HG03575 (cell line): ENCODE results near the gene RAB44.

ENCODE experiments used
- ATAC-seq: cut with Tn5 transposase; IDR thresholded peaks from one replicate; pipeline ENCODE4 v1.9.1; 2021; ENCODE audit not compliant: unreplicated experiment, insufficient number of reproducible peaks, low FRiP score; ENCODE audit errors: extremely low read depth

The RAB44 gene

DNA sequence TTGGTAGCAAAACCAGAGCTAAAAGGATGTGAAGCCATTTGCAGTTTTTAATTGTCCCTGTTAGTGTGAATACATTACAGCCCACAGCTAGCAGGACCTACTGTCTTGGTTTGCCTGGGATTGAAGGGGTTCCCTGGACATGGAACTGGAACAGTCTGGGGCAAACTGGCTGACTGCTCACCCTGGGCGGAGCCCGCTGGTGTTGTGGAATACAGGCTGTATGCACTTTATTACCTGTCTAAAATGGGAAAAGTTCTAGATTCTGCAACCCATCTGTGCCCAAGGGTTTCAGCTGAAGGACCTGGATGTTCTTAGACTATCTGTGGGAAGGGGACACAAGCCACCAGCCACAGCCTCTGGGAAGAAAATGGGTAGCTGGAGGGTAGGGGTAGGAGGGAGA, 31.3 kb upstream of the RAB44 start:
- no peak for ATAC-seq

DNA sequence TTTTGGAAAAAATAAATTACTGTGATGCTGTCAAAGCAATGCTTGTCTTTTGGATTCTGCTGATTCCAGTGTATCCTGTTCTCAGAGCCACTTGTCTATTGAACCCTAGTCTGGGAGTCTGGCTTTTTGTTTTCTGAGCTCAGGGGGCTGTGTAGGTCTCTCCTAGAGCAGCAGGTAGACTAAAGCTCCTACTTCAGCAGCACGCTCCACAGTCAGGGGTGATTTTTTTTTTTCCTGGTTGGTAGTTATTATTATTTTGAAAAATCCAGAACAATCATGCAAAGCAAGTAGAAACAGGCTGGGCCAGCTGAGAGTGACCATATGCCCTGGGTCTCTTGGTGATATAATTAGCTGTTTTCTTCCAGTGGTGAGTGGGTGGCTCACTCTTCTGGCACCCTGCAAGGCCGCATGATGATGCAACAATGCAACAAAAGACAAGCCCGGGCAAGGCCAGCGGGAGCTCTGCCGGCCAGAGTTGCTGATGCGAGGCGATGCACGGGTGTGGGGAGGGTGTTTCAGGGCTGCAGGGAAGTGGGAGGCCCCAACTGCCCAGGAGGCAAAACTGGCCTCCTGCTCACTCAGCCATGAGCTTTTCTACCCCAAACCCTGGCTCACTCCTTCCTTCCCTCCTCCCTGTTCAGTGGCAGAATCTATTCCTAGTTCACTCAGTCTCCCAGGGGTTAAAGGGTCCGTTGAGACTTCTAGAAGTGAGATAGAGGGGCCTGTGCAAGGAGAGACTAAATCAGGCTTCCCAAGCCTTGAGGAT, 30.6 kb upstream of the RAB44 start:
- ATAC-seq, result no peak

DNA sequence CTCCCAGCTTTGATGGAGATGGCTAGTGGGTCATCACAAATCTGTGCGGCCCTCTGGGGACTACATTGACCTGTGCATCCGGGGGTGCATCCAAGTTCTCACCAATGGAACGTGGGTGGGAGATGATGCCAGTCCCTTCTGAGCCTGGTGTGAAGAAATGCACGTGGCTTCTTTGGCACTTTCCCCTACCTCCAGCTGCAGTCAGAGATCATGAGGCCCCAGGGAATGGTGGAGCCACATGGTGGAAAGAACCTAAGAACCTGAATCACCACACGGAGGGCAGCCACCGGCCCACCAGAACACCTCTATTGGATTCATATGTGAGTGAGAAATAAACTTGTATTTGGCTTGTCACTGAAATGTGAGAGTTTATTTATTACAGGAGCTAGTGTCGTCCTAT, 29.0 kb upstream of the RAB44 start:
- no peak for ATAC-seq

DNA sequence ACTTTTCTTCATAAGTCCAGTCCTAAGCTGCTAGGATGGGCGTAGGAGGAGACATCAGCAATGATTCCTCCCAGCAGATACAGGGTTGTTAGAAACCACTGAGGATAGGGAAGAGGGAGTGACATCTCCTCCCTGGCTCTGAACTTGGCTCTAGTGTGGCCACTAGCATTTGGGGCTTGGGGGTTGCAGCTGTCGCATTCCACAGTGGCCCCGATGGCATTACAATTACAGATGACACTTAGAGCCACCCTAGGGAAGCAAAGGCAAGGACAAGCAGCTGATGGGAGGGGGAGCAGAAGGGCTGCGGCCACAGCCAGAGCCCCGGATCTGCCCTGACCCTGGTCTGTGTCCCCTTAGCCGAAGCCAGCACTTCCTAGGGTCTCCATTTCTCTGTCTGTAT, 28.6 kb upstream of the RAB44 start:
- ATAC-seq, result no peak

DNA sequence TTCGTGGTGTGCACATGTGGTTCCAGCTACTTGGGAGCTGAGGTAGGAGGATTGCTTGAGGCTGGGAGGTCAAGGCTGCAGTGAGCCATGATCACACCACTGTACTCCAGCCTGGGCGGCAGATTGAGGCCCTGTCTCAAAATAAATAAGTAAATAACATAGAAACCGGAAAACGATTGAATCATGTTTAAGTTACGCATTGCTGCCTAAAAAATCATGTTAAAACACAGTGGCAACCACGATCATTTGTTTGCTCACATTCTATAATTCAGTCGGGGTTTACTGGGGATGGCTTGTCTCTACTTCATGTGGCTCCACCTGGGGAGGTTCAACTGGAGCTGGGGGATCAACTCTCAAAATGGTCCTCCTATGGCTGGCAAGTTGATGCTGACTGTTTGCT, 27.4 kb upstream of the RAB44 start:
- no peak for ATAC-seq

DNA sequence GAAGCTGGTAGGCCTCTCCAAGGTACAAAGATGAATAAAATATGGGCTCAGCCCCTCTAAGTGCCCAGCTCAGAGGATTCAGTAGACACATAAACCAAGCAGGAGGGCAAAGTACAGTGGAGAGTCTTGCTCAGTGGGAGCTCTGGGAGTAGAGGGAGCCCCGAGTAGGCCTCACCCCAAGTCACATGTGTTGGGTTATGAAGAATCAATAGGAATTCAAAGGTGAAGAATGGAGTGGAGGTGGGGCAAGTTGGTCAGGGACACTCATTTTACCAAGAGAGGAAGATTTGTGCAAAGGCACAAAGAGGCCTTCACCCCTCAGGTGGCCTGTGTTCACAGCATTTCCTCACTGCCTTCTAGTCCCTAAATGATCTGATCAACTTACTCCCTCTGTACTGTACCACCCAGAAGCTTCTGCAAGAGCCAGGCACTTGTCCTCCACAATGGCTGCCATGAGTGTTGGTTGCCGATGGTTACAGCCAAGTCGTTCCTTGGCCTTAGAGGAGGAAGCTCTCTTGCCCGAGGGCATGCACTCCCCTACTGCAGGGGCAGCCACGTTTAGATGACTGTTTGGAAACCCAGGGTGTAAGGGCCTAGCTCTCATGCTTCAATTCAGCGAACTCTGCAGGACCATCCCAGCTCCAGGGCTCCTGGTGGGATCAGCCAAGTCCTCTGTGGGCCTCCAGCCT, 25.8 kb upstream of the RAB44 start:
- ATAC-seq, result no peak

DNA sequence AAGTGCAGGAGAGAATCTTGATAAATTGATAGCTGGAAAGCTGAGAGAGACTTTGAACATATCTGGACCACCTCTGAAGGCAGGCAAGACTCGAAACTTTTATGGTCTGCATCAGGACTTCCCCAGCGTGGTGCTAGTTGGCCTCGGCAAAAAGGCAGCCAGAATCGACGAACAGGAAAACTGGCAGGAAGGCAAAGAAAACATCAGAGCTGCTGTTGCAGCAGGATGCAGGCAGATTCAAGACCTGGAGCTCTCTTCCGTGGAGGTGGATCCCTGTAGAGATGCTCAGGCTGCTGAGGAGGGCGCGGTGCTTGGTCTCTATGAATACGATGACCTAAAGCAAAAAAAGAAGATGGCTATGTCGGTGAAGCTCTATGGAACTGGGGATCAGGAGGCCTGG, 23.7 kb upstream of the RAB44 start:
- no peak for ATAC-seq

DNA sequence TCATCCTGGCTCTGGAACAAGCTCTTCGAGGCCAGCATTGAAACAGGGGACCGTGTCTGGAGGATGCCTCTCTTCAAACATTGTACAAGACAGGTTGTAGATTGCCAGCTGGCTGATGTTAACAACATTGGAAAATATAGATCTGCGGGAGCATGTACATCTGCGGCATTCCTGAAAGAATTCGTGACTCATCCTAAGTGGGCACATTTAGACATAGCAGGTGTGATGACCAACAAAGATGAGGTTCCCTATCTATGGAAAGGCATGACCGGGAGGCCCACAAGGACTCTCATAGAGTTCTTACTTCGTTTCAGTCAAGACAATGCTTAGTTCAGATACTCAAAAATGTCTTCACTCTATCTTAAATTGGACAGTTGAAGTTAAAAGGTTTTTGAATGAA, 22.7 kb upstream of the RAB44 start:
- ATAC-seq, result no peak

DNA sequence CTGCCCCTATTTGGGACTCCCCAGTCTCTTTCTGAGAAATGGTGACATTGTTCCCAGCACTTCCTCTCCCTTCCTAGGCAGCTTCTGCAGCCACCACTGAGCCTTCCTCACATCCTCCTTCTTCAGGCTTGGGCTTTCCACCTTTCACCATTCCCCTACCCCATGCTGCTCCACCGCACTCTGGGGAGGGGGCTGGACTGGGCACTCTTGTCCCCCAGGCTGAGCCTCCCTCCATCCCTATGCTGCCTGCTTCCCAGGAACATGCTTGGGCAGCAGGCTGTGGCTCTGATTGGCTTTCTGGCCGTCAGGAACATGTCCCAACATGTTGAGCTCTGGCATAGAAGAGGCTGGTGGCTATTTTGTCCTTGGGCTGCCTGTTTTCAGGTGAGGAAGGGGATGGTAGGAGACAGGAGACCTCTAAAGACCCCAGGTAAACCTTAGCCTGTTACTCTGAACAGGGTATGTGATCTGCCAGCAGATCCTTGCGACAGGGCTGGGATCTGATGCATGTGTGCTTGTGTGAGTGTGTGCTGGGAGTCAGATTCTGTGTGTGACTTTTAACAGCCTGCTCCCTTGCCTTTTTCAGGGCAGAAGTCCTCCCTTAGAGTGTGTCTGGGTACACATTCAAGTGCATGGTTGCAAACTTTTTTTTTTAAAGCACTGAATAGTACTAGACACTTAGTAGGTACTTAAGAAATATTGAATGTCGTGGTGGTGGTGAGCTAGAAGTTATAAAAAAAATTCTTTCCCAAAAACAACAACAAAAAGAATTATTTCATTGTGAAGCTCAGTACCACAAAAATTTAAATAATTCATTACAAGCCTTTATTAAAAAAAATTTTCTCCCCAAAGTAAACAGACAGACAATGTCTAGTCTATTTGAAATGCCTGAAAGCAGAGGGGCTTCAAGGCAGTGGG, 21.2 kb upstream of the RAB44 start:
- ATAC-seq, result no peak

DNA sequence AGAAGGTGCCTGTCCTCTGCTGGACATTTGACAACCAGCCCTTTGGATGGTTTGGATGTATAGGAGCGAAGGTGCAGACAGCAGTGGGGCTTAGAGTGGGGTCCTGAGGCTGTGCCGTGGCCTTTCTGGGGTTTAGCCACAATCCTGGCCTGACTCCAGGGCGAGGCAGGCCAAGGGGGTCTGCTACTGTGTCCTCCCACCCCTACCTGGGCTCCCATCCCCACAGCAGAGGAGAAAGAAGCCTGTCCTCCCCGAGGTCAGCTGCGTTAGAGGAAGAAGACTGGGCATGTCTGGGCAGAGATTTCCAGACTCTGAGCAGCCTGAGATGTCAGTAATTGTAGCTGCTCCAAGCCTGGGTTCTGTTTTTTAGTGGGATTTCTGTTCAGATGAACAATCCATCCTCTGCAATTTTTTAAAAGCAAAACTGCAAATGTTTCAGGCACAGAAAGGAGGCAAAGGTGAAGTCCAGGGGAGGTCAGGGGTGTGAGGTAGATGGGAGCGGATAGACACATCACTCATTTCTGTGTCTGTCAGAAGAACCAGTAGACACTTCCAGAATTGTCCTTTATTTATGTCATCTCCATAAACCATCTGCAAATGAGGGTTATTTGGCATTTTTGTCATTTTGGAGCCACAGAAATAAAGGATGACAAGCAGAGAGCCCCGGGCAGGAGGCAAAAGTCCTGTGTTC, 20.4 kb upstream of the RAB44 start:
- ATAC-seq, result no peak

DNA sequence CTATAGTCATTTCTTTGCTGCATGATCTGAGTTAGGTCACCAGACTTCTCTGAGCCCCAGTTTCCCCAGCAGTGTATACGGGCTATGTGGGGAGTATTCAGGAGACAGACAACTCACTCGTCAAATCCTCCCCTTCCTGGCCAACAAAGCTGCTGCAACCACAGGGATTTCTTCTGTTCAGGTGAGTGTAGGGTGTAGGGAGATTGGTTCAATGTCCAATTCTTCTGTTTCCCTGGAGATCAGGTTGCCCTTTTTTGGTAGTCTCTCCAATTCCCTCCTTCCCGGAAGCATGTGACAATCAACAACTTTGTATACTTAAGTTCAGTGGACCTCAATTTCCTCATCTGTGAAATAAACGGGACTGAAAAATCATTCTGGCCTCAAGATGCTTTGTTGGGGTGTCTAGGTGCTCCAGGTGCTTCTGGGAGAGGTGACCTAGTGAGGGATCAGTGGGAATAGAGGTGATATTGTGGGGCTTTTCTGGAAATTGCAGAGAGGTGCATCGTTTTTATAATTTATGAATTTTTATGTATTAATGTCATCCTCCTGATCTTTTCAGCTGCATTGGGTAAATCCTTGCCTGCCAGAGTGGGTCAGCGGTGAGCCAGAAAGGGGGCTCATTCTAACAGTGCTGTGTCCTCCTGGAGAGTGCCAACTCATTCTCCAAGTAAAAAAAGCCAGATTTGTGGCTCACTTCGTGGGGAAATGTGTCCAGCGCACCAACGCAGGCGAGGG, 19.7 kb upstream of the RAB44 start:
- ATAC-seq, result no peak

DNA sequence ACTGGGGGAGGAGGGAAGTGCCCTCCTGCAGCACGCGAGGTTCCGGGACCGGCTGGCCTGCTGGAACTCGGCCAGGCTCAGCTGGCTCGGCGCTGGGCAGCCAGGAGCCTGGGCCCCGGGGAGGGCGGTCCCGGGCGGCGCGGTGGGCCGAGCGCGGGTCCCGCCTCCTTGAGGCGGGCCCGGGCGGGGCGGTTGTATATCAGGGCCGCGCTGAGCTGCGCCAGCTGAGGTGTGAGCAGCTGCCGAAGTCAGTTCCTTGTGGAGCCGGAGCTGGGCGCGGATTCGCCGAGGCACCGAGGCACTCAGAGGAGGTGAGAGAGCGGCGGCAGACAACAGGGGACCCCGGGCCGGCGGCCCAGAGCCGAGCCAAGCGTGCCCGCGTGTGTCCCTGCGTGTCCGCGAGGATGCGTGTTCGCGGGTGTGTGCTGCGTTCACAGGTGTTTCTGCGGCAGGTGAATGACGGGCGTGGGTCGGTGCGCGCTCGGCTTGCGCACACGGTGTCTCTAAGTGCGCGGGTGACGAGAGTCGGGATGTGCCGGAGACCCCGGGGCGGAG, 19.1 kb upstream of the RAB44 start, which contains the start of gene CDKN1A:
TSS of gene CDKN1A (plus strand) at position 227 of the 555 bp plus-strand sequence. CDS start 5,388 bp downstream, outside the sequence.
- ATAC-seq, result no peak

DNA sequence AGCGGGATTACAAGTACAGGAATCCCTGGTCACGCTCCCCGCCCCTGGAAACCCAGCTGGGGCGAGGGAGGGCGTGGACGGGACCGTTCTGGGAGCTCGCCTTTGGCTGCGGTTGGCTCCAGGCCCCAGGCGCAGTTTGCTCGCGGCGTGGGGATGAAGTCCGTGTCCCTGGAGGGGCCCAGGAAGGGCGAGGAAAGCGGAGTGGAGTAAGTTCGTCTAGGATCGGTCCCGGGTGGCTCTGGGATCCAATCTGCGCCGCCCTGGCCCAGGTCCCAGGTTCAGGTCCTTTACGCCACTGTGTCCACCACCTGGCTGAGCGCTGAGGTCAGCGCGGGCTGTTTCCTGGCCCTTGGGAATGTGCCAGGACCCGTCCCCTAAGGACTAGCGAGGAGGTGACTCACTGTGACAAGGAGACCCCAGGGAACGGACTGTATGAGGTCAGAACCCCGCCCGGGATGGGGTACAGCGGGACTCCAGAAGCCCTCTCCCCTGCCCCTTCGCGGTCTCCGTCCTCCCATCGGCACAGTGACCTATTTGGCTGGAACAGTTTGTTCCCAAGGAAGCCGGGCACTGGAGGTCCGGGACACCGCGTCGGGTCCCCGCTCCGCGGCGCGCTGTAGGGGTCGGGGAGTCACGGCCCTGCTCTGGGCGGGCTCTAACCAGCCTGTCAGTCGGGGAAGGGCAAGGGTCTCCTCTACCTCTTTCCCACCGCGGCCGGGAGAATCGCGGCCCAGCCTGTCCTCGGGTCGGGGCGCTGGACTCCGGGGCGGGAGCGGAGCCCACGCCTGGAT, 18.4 kb upstream of the RAB44 start:
- no peak for ATAC-seq

DNA sequence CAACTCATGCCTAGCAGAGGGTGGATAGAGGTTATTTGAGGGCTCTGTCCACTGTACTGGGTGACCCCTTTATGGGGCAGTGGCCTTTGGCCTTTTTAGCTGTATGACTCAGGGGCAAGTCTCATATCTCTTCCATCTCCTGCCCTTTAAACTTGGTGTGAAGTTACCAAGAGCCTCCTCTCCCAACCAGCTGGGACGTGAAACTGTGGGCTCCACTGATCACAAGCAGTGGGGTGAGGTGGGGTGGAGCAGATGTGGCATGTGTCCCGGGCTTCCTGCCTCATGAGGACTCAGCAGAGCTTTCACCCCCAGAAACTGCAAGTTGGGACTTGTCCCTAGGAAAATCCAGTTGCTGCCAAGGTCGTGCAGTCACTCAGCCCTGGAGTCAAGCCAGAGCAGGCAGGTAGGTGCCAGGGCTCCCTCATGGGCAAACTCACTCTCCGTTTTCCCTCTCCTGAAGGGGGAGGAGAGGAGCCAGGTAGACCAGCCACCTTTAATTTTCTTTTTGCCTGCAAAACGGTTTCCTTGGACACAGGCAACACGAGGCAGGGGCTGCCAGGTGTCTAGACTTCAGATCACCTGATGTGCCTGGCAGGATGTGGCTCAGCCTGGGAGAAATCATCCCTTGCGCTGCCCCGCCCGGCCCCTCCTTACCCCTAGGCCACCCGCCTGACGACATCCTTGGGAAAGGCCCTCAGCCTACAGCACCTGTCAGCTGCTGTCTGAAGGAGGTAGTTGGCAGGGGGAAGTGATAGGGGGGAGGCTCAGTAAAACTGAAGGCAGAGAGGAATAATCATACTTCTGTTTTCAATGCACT, 15.1 kb upstream of the RAB44 start:
- ATAC-seq, result no peak

DNA sequence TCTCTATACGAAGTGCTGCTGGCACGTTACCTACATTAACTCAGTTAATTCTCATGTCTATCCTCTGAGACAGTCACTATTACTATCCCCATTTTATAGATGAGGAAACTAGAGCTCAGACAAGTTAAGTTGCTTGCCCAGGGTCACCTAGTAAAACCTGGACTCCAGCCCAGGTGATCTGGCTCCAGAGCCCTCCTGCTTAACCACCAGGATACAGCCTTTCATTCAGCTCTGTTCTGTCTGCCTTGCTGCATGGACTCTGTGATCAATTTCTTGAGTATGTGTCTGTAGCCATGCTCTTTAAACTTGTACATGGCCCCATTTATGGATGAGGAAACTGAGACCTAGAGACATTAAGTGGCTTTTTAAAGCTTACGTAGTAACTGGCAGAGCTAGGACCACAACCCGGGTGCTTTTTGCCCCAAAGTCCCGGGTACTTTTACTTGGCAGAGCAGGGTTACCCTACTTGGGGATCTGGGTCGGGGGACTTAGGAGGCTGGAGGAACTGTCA, 14.4 kb upstream of the RAB44 start:
- no peak for ATAC-seq

DNA sequence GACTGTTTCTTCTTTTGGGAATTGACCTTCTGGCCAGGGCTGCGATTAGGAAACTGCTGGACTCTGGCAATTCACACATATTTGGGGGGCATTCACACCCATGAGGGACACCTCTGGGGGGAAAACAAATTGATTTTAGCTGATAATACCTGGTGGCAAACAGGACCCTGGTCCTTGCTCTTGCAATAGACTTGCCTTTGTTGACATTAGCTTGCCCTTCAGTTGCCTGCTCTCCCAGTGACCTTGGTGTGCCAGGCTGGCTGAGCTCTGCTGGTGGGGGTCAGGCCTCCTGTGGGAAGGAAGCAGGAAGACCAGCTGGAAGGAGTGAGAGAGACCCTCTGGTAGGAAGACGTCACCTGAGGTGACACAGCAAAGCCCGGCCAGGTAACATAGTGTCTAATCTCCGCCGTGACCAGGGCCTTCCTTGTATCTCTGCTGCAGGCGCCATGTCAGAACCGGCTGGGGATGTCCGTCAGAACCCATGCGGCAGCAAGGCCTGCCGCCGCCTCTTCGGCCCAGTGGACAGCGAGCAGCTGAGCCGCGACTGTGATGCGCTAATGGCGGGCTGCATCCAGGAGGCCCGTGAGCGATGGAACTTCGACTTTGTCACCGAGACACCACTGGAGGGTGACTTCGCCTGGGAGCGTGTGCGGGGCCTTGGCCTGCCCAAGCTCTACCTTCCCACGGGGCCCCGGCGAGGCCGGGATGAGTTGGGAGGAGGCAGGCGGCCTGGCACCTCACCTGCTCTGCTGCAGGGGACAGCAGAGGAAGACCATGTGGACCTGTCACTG, 13.8 kb upstream of the RAB44 start:
- ATAC-seq, result no peak
